Mesenchymal stem cell (in vitro differentiated cells and primary cell): Measurements from ENCODE around the gene POLR1H.
"Not testable (repeated sequence)": the region's sequence is repeated elsewhere in the genome, so short reads cannot be mapped to it uniquely, and the experiment has no call there.

Experiments
- DNase-seq: peaks from one replicate; pipeline ENCODE4 v3.0.0-alpha.2; 2013
- H2AFZ ChIP-seq: one replicate; pipeline ENCODE4 v1.6.1; 2013; ENCODE audit warnings: low read depth, mild to moderate bottlenecking, control low read depth, inconsistent platforms, low read length, moderate library complexity
- H2AK5ac ChIP-seq: 2 replicates; pipeline ENCODE4 v1.6.1; 2013; ENCODE audit warnings: low read length, moderate library complexity, mild to moderate bottlenecking, inconsistent platforms; ENCODE audit not compliant: severe bottlenecking
- H2BK120ac ChIP-seq: one replicate; pipeline ENCODE4 v1.6.1; 2013; ENCODE audit warnings: low read depth, mild to moderate bottlenecking, inconsistent platforms, low read length, moderate library complexity
- H2BK12ac ChIP-seq, 2 experiments: one replicate each; pipeline ENCODE4 v1.6.1; 2013; ENCODE audit warnings: inconsistent platforms in 2 of 2, low read length in 2 of 2, mild to moderate bottlenecking in 2 of 2, moderate library complexity in 2 of 2, control low read depth in 1 of 2
- H2BK15ac ChIP-seq: one replicate; pipeline ENCODE4 v1.6.1; 2013; ENCODE audit warnings: mild to moderate bottlenecking, low read depth, inconsistent platforms; ENCODE audit not compliant: poor library complexity, severe bottlenecking
- H2BK5ac ChIP-seq: 2 replicates; pipeline ENCODE4 v1.6.1; 2013; ENCODE audit warnings: low read depth, mild to moderate bottlenecking, low read length, control low read depth, inconsistent platforms; ENCODE audit not compliant: poor library complexity, severe bottlenecking
- H3K14ac ChIP-seq, 2 experiments: one replicate each; pipeline ENCODE4 v1.6.1; 2013; ENCODE audit warnings: inconsistent platforms in 2 of 2, low read length in 2 of 2, control low read depth in 1 of 2, mild to moderate bottlenecking in 1 of 2, moderate library complexity in 1 of 2
- H3K18ac ChIP-seq, 2 experiments: one replicate each; pipeline ENCODE4 v1.6.1; 2013; ENCODE audit warnings: inconsistent platforms in 2 of 2, low read length in 2 of 2, control low read depth in 1 of 2, low read depth in 1 of 2, mild to moderate bottlenecking in 1 of 2
- H3K23ac ChIP-seq, 2 experiments: one replicate each; pipeline ENCODE4 v1.6.1; 2013; ENCODE audit warnings: inconsistent platforms in 2 of 2, low read length in 2 of 2, mild to moderate bottlenecking in 2 of 2, moderate library complexity in 2 of 2, control low read depth in 1 of 2
- H3K27ac ChIP-seq: 2 replicates; pipeline ENCODE4 v1.5.1; 2013; ENCODE audit warnings: mild to moderate bottlenecking, moderate library complexity, low read length, control low read depth, inconsistent platforms; ENCODE audit not compliant: poor library complexity, severe bottlenecking
- H3K27me3 ChIP-seq, 2 experiments: 2 replicates each; pipeline versions ENCODE4 v1.6.1 to v1.7.0; 2013; ENCODE audit warnings: low read length in 2 of 2, mild to moderate bottlenecking in 2 of 2, moderate library complexity in 2 of 2, control low read depth in 1 of 2, inconsistent platforms in 1 of 2; ENCODE audit not compliant: control insufficient read depth in 1 of 2, insufficient read depth in 1 of 2
- H3K36me3 ChIP-seq, 2 experiments: 2 replicates each; pipeline versions ENCODE4 v1.6.1 to v1.7.0; 2013; ENCODE audit warnings: low read length in 2 of 2, control low read depth in 1 of 2, inconsistent platforms in 1 of 2, low read depth in 1 of 2, mild to moderate bottlenecking in 1 of 2; ENCODE audit not compliant: insufficient read depth in 2 of 2, control insufficient read depth in 1 of 2
- H3K4ac ChIP-seq, 2 experiments: one replicate each; pipeline ENCODE4 v1.6.1; 2013; ENCODE audit warnings: inconsistent platforms in 2 of 2, low read length in 2 of 2, mild to moderate bottlenecking in 2 of 2, moderate library complexity in 2 of 2, control low read depth in 1 of 2, low read depth in 1 of 2
- H3K4me1 ChIP-seq: 2 replicates; pipeline ENCODE4 v1.6.1; 2013; ENCODE audit warnings: low read depth, low read length, control low read depth; ENCODE audit not compliant: control insufficient read depth, insufficient read depth
- H3K4me2 ChIP-seq: 2 replicates; pipeline ENCODE4 v1.6.1; 2013; ENCODE audit warnings: low read length, mild to moderate bottlenecking, inconsistent platforms; ENCODE audit not compliant: poor library complexity, severe bottlenecking
- H3K4me3 ChIP-seq, 2 experiments: 2 replicates each; pipeline versions ENCODE4 v1.5.1 to v1.7.0; 2013; ENCODE audit warnings: low read length in 2 of 2, mild to moderate bottlenecking in 2 of 2, control low read depth in 1 of 2, low read depth in 1 of 2; ENCODE audit not compliant: insufficient read depth in 1 of 2
- H3K79me1 ChIP-seq: replicated peaks from 2 replicates; pipeline ENCODE4 v1.6.1; 2013; ENCODE audit warnings: mild to moderate bottlenecking, control low read depth, low read length, inconsistent platforms; ENCODE audit not compliant: poor library complexity, severe bottlenecking
- H3K9ac ChIP-seq: 2 replicates; pipeline ENCODE4 v1.7.0; 2013; ENCODE audit warnings: mild to moderate bottlenecking, low read length, moderate library complexity
- H3K9me3 ChIP-seq: 2 replicates; pipeline ENCODE4 v1.7.0; 2013; ENCODE audit warnings: mild to moderate bottlenecking, low read length; ENCODE audit not compliant: control insufficient read depth
- H4K8ac ChIP-seq: one replicate; pipeline ENCODE4 v1.6.1; 2013; ENCODE audit warnings: inconsistent platforms, mild to moderate bottlenecking, low read length, moderate library complexity
- H4K91ac ChIP-seq: one replicate; pipeline ENCODE4 v1.6.1; 2013; ENCODE audit warnings: mild to moderate bottlenecking, low read length, inconsistent platforms
- WGBS: methylation state at CpG from one replicate; pipeline ENCODE4 v1.1.7; 2013; ENCODE audit warnings: mixed read lengths; 5-methylcytosine and 5-hydroxymethylcytosine counted together

The POLR1H gene

GRCh38 chr6:30022189-30022588 lies 38.9 kb upstream of the POLR1H start:
- Histone ChIP-seq H2AK5ac (no peak overlapping the region), H3K4me1 (no peaks in the 10 kb centered on the region), H4K91ac (no peak overlapping the region), H2AFZ (no peak overlapping the region), H3K14ac (no peak overlapping the region), H3K4ac (no peak overlapping the region), H3K36me3 (peaks cover 0 to 10% of the 10 kb centered on the region in 2 experiments), H3K27me3 (no peaks in the 10 kb centered on the region), H3K4me3 (no peak overlapping the region), H3K23ac (no peak overlapping the region), H2BK12ac (no peak overlapping the region), H3K79me1 (no peaks in the 10 kb centered on the region), H3K4me2 (no peak overlapping the region), H3K18ac (no peak overlapping the region), H3K9me3 (no peaks in the 10 kb centered on the region), H3K27ac (no peak overlapping the region), H2BK15ac (no peak overlapping the region), H4K8ac (no peak overlapping the region), H3K9ac (no peak overlapping the region), H2BK5ac (no peak overlapping the region), H2BK120ac (no peak overlapping the region)
- WGBS = 79% methylated on average over 2 of the region's 3 CpGs
- no peak for DNase-seq

GRCh38 chr6:30022712-30023111 lies 38.4 kb upstream of the POLR1H start:
- H3K14ac ChIP-seq, H3K4me1 ChIP-seq, H2BK15ac ChIP-seq, H2BK12ac ChIP-seq, H3K4me2 ChIP-seq, H2BK120ac ChIP-seq, H3K27me3 ChIP-seq, H3K79me1 ChIP-seq, H3K4ac ChIP-seq, H4K91ac ChIP-seq, H2AFZ ChIP-seq, H3K27ac ChIP-seq, H3K18ac ChIP-seq, H2AK5ac ChIP-seq, DNase-seq, H3K23ac ChIP-seq, H4K8ac ChIP-seq, H3K4me3 ChIP-seq, H3K9ac ChIP-seq, H3K9me3 ChIP-seq, H2BK5ac ChIP-seq: not testable (repeated sequence)
- peaks cover 0 to 10% of the 10 kb centered on the region in 2 experiments for H3K36me3 ChIP-seq

- Histone ChIP-seq H3K4ac (no peak overlapping the region), H2BK12ac (no peak overlapping the region), H4K91ac (no peak overlapping the region), H3K18ac (no peak overlapping the region), H3K4me2 (no peak overlapping the region), H2AFZ (no peak overlapping the region), H3K4me1 (no peaks in the 10 kb centered on the region), H3K27ac (no peak overlapping the region), H3K4me3 (no peak overlapping the region), H3K36me3 (peaks cover 0 to 2% of the 10 kb centered on the region in 2 experiments), H2BK15ac (no peak overlapping the region), H3K27me3 (no peaks in the 10 kb centered on the region), H4K8ac (no peak overlapping the region), H3K9ac (no peak overlapping the region), H2BK120ac (no peak overlapping the region), H2BK5ac (no peak overlapping the region), H3K9me3 (no peaks in the 10 kb centered on the region), H3K14ac (no peak overlapping the region), H3K79me1 (no peaks in the 10 kb centered on the region), H3K23ac (no peak overlapping the region), H2AK5ac (no peak overlapping the region)
- 100% methylated on average over 1 of the region's 1 CpG for WGBS
- no peak for DNase-seq
These were observed 35.9 kb upstream of the POLR1H start for GRCh38 chr6:30025186-30025585.

GRCh38 chr6:30029588-30029987 lies 31.5 kb upstream of the POLR1H start:
- H3K18ac ChIP-seq = no peak overlapping the region
- whole genome bisulfite sequencing = no CpG with 5 or more reads among the region's 1 CpG
- H3K36me3 ChIP-seq = peaks cover 0 to under 1% of the 10 kb centered on the region in 2 experiments
- no peak overlapping the region for H4K8ac ChIP-seq
- no peaks in the 10 kb centered on the region for H3K79me1 ChIP-seq
- no peak overlapping the region for H3K9ac ChIP-seq
- H3K27ac ChIP-seq = no peak overlapping the region
- H3K4me1 ChIP-seq = no peaks in the 10 kb centered on the region
- H2BK15ac ChIP-seq = no peak overlapping the region
- no peak overlapping the region for H3K14ac ChIP-seq
- H3K4me3 ChIP-seq = no peak overlapping the region
- no peak for DNase-seq
- no peaks in the 10 kb centered on the region for H3K9me3 ChIP-seq
- no peak overlapping the region for H3K4ac ChIP-seq
- H2BK12ac ChIP-seq = no peak overlapping the region
- H2AFZ ChIP-seq = no peak overlapping the region
- H2AK5ac ChIP-seq = no peak overlapping the region
- no peak overlapping the region for H2BK5ac ChIP-seq
- H3K27me3 ChIP-seq = no peaks in the 10 kb centered on the region
- no peak overlapping the region for H2BK120ac ChIP-seq
- H4K91ac ChIP-seq = no peak overlapping the region
- H3K4me2 ChIP-seq = no peak overlapping the region
- no peak overlapping the region for H3K23ac ChIP-seq
